ENCODE data around the gene AADAT. TPM values are rescaled to one million over a fixed set of nuclear protein-coding genes. Genes with fewer than 3 reads are reported as not detected.

AADAT gene
- total and polyA plus RNA-seq, 9 donors, result 3.1 to 11.3 (median 5.1) TPM

DNA sequence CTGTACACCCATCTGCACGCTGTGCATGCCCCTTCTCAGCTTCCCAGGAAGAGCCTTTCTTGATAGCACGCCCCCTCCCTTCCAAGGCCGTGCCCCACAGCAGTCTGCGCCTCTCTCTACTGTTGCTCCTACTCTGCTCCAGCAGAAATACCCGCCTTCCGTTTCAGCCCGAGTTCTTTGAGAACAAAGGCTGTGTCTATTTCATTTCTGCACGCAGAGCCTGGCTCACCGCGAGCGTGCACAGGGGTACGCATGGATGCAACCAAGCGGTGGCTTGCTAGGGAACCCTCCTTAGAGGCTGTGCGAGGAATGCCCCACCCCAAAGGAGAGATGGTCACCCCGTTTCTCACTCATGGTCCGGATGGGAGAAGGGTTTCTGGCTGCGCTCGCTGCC, 485 bp downstream of the AADAT start:
- H3K9me3 ChIP-seq, result no peaks in the 10 kb centered on the region
- 1% methylated on average over 18 of the region's 18 CpGs for WGBS, 3 donors
- TF ChIP-seq POLR2A (IDR thresholded peaks at IDR 0.05) (no peak), EP300 (IDR thresholded peaks at IDR 0.05) (no peak)
- TF ChIP-seq, protein P1, sequence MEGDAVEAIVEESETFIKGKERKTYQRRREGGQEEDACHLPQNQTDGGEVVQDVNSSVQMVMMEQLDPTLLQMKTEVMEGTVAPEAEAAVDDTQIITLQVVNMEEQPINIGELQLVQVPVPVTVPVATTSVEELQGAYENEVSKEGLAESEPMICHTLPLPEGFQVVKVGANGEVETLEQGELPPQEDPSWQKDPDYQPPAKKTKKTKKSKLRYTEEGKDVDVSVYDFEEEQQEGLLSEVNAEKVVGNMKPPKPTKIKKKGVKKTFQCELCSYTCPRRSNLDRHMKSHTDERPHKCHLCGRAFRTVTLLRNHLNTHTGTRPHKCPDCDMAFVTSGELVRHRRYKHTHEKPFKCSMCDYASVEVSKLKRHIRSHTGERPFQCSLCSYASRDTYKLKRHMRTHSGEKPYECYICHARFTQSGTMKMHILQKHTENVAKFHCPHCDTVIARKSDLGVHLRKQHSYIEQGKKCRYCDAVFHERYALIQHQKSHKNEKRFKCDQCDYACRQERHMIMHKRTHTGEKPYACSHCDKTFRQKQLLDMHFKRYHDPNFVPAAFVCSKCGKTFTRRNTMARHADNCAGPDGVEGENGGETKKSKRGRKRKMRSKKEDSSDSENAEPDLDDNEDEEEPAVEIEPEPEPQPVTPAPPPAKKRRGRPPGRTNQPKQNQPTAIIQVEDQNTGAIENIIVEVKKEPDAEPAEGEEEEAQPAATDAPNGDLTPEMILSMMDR (IDR thresholded peaks at IDR 0.05), result no peak
- H3K27ac ChIP-seq, result no peak overlapping the region
- intact Hi-C loops (cut with DNase I), result no loop called here
- peak overlapping the region; percentile 59 for H3K4me3 ChIP-seq
- DNase-seq, result peak in 4 of 5 donors; percentile 18 to 38 (median 21)
- H3K36me3 ChIP-seq, result no peaks in the 10 kb centered on the region
- H3K4me1 ChIP-seq (ENCODE audit: insufficient read depth), result peaks cover 1% of the 10 kb centered on the region
- no peaks in the 10 kb centered on the region for H3K27me3 ChIP-seq

DNA sequence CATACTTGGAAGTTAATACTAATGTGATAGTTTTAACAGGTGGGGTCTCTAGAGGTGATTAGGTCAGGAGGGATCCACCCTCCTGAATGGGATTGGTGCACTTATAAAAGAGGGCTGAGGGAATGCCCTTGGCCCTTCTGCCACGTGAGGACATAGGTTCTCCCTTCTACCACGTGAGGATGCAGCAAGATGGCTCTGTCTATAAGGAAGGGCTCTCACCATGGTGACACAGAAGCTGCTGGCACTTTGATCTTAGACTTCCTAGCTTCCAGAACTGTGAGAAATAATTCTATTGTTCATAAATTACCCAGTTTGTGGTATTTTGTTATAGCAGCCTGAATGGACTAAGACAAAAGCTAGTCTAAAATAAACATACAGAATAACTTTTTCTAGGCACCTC, 1.0 kb downstream of the AADAT start:
- Histone ChIP-seq H3K27ac (no peak overlapping the region), H3K4me1 (ENCODE audit: insufficient read depth) (peaks cover 1% of the 10 kb centered on the region), H3K27me3 (no peaks in the 10 kb centered on the region), H3K36me3 (no peaks in the 10 kb centered on the region), H3K4me3 (peak overlapping the region; percentile 59), H3K9me3 (no peaks in the 10 kb centered on the region)
- 88 to 90% (median 90%) methylated on average over 2 of the region's 2 CpGs for WGBS, 3 donors
- intact Hi-C loops (cut with DNase I), result no loop called here
- TF ChIP-seq EP300 (IDR thresholded peaks at IDR 0.05) (no peak), POLR2A (IDR thresholded peaks at IDR 0.05) (no peak)
- TF ChIP-seq, protein P1 (IDR thresholded peaks at IDR 0.05), result no peak
- DNase-seq, result no peak

DNA sequence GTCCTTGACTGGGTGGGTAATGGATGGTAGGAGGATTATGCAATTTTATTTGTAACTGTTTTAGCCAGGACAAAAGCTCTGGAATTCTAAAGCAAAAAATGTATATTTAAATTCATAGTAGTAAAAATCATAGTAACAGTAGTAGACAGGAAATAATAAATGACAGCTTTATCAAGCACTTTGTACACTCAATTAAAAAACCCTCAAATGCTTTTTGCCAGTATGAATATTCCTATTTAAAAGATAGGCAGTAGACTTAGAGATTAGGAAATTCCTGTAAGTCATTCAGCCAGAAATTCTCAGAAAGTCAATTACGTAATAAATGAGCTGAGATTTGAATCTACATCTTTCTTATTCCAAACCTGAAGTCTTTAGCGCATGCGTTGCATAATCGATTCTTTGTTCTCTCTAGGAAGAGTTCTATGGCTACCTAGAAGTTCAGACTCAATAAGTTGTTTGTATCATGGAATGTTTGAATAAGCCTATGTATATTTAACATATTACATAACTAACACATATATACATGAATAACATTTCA, 2.5 kb downstream of the AADAT start:
- Histone ChIP-seq H3K9me3 (no peaks in the 10 kb centered on the region), H3K4me3 (no peak overlapping the region), H3K27ac (no peak overlapping the region), H3K36me3 (no peaks in the 10 kb centered on the region), H3K27me3 (no peaks in the 10 kb centered on the region), H3K4me1 (ENCODE audit: insufficient read depth) (peaks cover 1% of the 10 kb centered on the region)
- intact Hi-C loops (cut with DNase I), result no loop called here
- TF ChIP-seq EP300 (IDR thresholded peaks at IDR 0.05) (no peak), POLR2A (IDR thresholded peaks at IDR 0.05) (no peak)
- TF ChIP-seq, protein P1 (IDR thresholded peaks at IDR 0.05), result no peak
- 71 to 72% (median 71%) methylated on average over 4 of the region's 4 CpGs for WGBS, 3 donors
- DNase-seq, result no peak

DNA sequence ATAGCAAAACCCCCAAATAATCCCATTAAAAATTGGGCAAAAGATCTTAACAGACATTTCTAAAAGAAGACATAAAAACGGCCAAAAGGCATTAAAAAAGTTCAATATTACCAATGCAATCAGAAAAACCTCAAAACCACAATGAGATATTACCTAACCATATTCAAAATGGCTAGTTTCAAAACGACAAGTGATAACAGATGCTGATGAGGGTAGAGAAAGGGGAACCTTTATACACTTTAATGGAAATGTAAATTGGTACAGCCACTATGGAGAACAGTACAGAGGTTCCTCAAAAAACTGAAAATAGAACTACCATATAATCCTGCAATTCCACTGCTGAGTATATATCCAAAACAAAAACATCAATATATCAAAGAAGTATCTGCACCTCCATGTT, 6.2 kb downstream of the AADAT start:
- intact Hi-C loops (cut with DNase I), result no loop called here
- Histone ChIP-seq H3K27ac (no peak overlapping the region), H3K4me3 (no peak overlapping the region)

More for the DNA sequence above, 6.2 kb downstream of the AADAT start:
- TF ChIP-seq POLR2A (IDR thresholded peaks at IDR 0.05) (no peak), EP300 (IDR thresholded peaks at IDR 0.05) (no peak)
- TF ChIP-seq, protein P1 (IDR thresholded peaks at IDR 0.05), result no peak
- H3K4me1 ChIP-seq (ENCODE audit: insufficient read depth), result no peaks in the 10 kb centered on the region
- 86 to 90% (median 87%) methylated on average over 2 of the region's 2 CpGs for whole genome bisulfite sequencing, 3 donors
- no peak for DNase-seq
- H3K27me3 ChIP-seq, result no peaks in the 10 kb centered on the region
- H3K36me3 ChIP-seq, result no peaks in the 10 kb centered on the region
- H3K9me3 ChIP-seq, result no peaks in the 10 kb centered on the region

All from ovary (tissue), 9 donors.